Right lobe of liver (tissue), 4 donors: ENCODE data around the gene SIK3.

Experiments
- POLR2A ChIP-seq: fragments of 450-650 bp; IDR thresholded peaks from one replicate; pipeline ENCODE4 v1.6.1; 2017; ENCODE audit warnings: antibody characterized with exemption, mild to moderate bottlenecking
- TF ChIP-seq, protein P1 (sequence below), 4 donors: fragments of 200-600 bp in 3 of 4; fragments of 450-650 bp in 1 of 4; IDR thresholded peaks; one replicate each; pipeline versions ENCODE4 v1.5.1 to v1.8.0; 2016 to 2022; ENCODE audit warnings: antibody characterized with exemption in 4 of 4, mild to moderate bottlenecking in 2 of 4
- donor health status: DM: no; HTN: no; CAD: no.
- donor health status: DM: no; HTN: no; CAD: no.
- donor health status: DM: no; HTN: yes; CAD: no.

DNA sequence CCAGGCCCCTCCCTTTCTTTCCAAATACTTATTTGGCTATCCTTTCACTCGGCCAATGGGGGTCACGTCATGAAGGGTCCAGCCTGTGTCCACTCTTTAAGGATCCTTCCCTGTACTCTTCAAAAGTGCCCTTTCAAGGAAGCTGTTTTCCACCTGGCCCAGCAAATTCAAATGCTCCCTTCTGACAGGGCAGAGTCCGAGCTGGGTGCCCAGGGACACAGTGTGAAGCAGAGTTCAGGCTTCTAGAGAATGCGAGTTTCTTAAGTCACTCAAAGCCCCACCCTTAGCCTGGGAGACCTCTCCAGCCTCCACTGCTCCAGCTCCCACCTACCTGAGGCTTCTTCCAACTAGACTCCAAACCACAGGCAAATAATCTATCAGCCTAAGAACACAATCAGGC lies 255.3 kb downstream of the SIK3 start:
- TF ChIP-seq, protein P1, sequence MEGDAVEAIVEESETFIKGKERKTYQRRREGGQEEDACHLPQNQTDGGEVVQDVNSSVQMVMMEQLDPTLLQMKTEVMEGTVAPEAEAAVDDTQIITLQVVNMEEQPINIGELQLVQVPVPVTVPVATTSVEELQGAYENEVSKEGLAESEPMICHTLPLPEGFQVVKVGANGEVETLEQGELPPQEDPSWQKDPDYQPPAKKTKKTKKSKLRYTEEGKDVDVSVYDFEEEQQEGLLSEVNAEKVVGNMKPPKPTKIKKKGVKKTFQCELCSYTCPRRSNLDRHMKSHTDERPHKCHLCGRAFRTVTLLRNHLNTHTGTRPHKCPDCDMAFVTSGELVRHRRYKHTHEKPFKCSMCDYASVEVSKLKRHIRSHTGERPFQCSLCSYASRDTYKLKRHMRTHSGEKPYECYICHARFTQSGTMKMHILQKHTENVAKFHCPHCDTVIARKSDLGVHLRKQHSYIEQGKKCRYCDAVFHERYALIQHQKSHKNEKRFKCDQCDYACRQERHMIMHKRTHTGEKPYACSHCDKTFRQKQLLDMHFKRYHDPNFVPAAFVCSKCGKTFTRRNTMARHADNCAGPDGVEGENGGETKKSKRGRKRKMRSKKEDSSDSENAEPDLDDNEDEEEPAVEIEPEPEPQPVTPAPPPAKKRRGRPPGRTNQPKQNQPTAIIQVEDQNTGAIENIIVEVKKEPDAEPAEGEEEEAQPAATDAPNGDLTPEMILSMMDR (IDR thresholded peaks at IDR 0.05), result no peak
- no peak for TF ChIP-seq POLR2A
